SU-DHL-6 (cell line): ENCODE results near the gene CACNB1.

Source experiments
- H2AFZ ChIP-seq: fragments of 200-600 bp; sonication (generic); 2 replicates; pipeline ENCODE4 v1.6.1; 2014; ENCODE audit warnings: low read depth, mild to moderate bottlenecking, moderate library complexity, mixed read lengths, antibody characterized with exemption, low read length; ENCODE audit not compliant: severe bottlenecking
- H3F3A ChIP-seq: fragments of 200-600 bp; shearing (Covaris generic); 2 replicates; pipeline ENCODE4 v1.6.0; 2016; ENCODE audit warnings: antibody characterized with exemption, mild to moderate bottlenecking; ENCODE audit not compliant: insufficient read depth
- H3K27ac ChIP-seq: fragments of 200-600 bp; sonication (generic); 2 replicates; pipeline ENCODE4 v1.5.1; 2016; ENCODE audit warnings: low read depth, mild to moderate bottlenecking, low read length, moderate library complexity, mixed read lengths
- H3K27me3 ChIP-seq: fragments of 200-600 bp; sonication (generic), shearing (Covaris generic); 2 replicates; pipeline ENCODE4 v1.6.0; 2014; ENCODE audit warnings: mild to moderate bottlenecking, low read length
- H3K36me3 ChIP-seq: fragments of 200-600 bp; sonication (generic); 2 replicates; pipeline ENCODE4 v1.6.1; 2014; ENCODE audit warnings: mild to moderate bottlenecking, low read length, mixed read lengths
- H3K4me2 ChIP-seq: fragments of 300-600, 200-600 bp; shearing (Covaris generic), sonication (generic); 2 replicates; pipeline ENCODE4 v1.6.0; 2014; ENCODE audit warnings: low read length, low read depth, mild to moderate bottlenecking; ENCODE audit not compliant: poor library complexity, severe bottlenecking
- H3K4me3 ChIP-seq: fragments of 200-600 bp; sonication (generic); 2 replicates; pipeline ENCODE4 v1.5.1; 2014; ENCODE audit warnings: antibody characterized with exemption, low read length, mild to moderate bottlenecking, mixed read lengths; ENCODE audit not compliant: insufficient read depth, poor library complexity, severe bottlenecking
- H3K79me2 ChIP-seq: fragments of 200-600 bp; sonication (generic); 2 replicates; pipeline ENCODE4 v1.6.1; 2014; ENCODE audit warnings: mild to moderate bottlenecking, low read length, moderate library complexity; ENCODE audit not compliant: insufficient read depth
- H3K9ac ChIP-seq: fragments of 200-600 bp; sonication (generic); 2 replicates; pipeline ENCODE4 v1.7.0; 2014; ENCODE audit warnings: mild to moderate bottlenecking, low read length
- H3K9me2 ChIP-seq: fragments of 200-600 bp; sonication (generic); replicated peaks from 2 replicates; pipeline ENCODE4 v1.6.1; 2014; ENCODE audit warnings: low read length; ENCODE audit not compliant: insufficient read depth
- H3K9me3 ChIP-seq: fragments of 200-600 bp; sonication (generic); 2 replicates; pipeline ENCODE4 v1.6.1; 2014; ENCODE audit warnings: low read length, mixed read lengths; ENCODE audit not compliant: insufficient read depth
- H4K20me1 ChIP-seq: fragments of 200-600 bp; sonication (generic); 2 replicates; pipeline ENCODE4 v1.6.1; 2014; ENCODE audit warnings: low read depth, mild to moderate bottlenecking, antibody characterized with exemption, low read length, moderate library complexity, mixed read lengths
- CTCF ChIP-seq: fragments of 200-600 bp; sonication (generic); IDR thresholded peaks from one replicate; pipeline ENCODE4 v1.5.1; 2017; ENCODE audit warnings: antibody characterized with exemption, mild to moderate bottlenecking, low read length, moderate library complexity; ENCODE audit not compliant: insufficient read depth, poor library complexity, severe bottlenecking
- EZH2phosphoT487 ChIP-seq: fragments of 200-600 bp; sonication (generic), shearing (Covaris generic); conservative IDR thresholded peaks from 2 replicates; pipeline ENCODE4 v1.6.1; 2018; ENCODE audit warnings: mild to moderate bottlenecking, antibody characterized with exemption, low read length, moderate library complexity, mixed read lengths

The CACNB1 gene

GRCh38 chr17:39244016-39244599, 46.6 kb upstream of the CACNB1 start:
- Histone ChIP-seq H3K79me2 (no peaks in the 10 kb centered on the region), H3K9me3 (no peaks in the 10 kb centered on the region), H3K27ac (no peak overlapping the region), H4K20me1 (no peaks in the 10 kb centered on the region), H3K4me3 (no peak overlapping the region), H3K4me2 (no peak overlapping the region), H3K9me2 (no peaks in the 10 kb centered on the region), H3F3A (no peaks in the 10 kb centered on the region), H2AFZ (no peak overlapping the region), H3K27me3 (no peaks in the 10 kb centered on the region), H3K36me3 (no peaks in the 10 kb centered on the region), H3K9ac (no peak overlapping the region)
- TF ChIP-seq EZH2phosphoT487 (no peak), CTCF (no peak)

GRCh38 chr17:39243155-39243554, 45.7 kb upstream of the CACNB1 start:
- H3K4me2 ChIP-seq = no peak overlapping the region

GRCh38 chr17:39240631-39241030, 43.2 kb upstream of the CACNB1 start:
- Histone ChIP-seq H4K20me1 (no peaks in the 10 kb centered on the region), H3K4me3 (no peak overlapping the region), H3K27ac (no peak overlapping the region), H3F3A (no peaks in the 10 kb centered on the region), H3K27me3 (no peaks in the 10 kb centered on the region), H3K79me2 (no peaks in the 10 kb centered on the region), H2AFZ (no peak overlapping the region), H3K9me3 (no peaks in the 10 kb centered on the region), H3K9ac (no peak overlapping the region), H3K4me2 (no peak overlapping the region), H3K36me3 (no peaks in the 10 kb centered on the region), H3K9me2 (no peaks in the 10 kb centered on the region)
- TF ChIP-seq EZH2phosphoT487 = no peak
- TF ChIP-seq CTCF = no peak

More at GRCh38 chr17:39243155-39243554, 45.7 kb upstream of the CACNB1 start:
- H4K20me1 ChIP-seq = no peaks in the 10 kb centered on the region
- no peak overlapping the region for H3K9ac ChIP-seq
- H3K9me3 ChIP-seq = no peaks in the 10 kb centered on the region
- H3K9me2 ChIP-seq = no peaks in the 10 kb centered on the region
- no peaks in the 10 kb centered on the region for H3K36me3 ChIP-seq
- no peaks in the 10 kb centered on the region for H3K79me2 ChIP-seq
- H3K27ac ChIP-seq = no peak overlapping the region
- no peak overlapping the region for H3K4me3 ChIP-seq
- no peak overlapping the region for H2AFZ ChIP-seq
- H3F3A ChIP-seq = no peaks in the 10 kb centered on the region
- TF ChIP-seq EZH2phosphoT487 = no peak
- TF ChIP-seq CTCF = no peak
- H3K27me3 ChIP-seq = no peaks in the 10 kb centered on the region
